Stomach (tissue), 9 donors: Measurements from ENCODE around the gene PHTF2. TPM values are rescaled to one million over a fixed set of nuclear protein-coding genes. Genes with fewer than 3 reads are reported as not detected.

Source experiments
- DNase-seq, 2 donors: peaks; one replicate each; pipeline versions ENCODE4 v3.0.0 to v3.0.0-alpha.2; 2013 to 2019
- H3K27ac ChIP-seq, 5 donors: fragments of 200-600 bp in 4 of 5; sonication (generic) in 4 of 5; one replicate each; pipeline ENCODE4 v1.5.1; 2013 to 2019; ENCODE audit warnings: mild to moderate bottlenecking in 1 of 5, moderate library complexity in 1 of 5
- H3K27me3 ChIP-seq, 3 donors: fragments of 200-600 bp; sonication (generic); one replicate each; pipeline ENCODE4 v1.5.1; 2017 to 2019; ENCODE audit warnings: mixed run types in 1 of 3
- H3K36me3 ChIP-seq, 4 donors: fragments of 200-600 bp; sonication (generic); 1 replicate in 3 of 4; 2 replicates in 1 of 4; pipeline ENCODE4 v1.5.1; 2016 to 2019
- H3K4me1 ChIP-seq, 4 donors: fragments of 200-600 bp; sonication (generic); one replicate each; pipeline ENCODE4 v1.5.1; 2016 to 2019
- H3K4me3 ChIP-seq, 4 donors: fragments of 200-600 bp; sonication (generic) in 3 of 4; one replicate each; pipeline ENCODE4 v1.5.1; 2016 to 2019; ENCODE audit warnings: mild to moderate bottlenecking in 1 of 4
- H3K9me3 ChIP-seq, 4 donors: fragments of 200-600 bp; sonication (generic); one replicate each; pipeline ENCODE4 v1.5.1; 2016 to 2019
- CTCF ChIP-seq, 7 experiments: fragments of 450-650 bp in 4 of 7; fragments of 200-600 bp in 3 of 7; sonication (generic) in 3 of 7; IDR thresholded peaks; one replicate each; pipeline ENCODE4 v1.5.1; 2016 to 2019; ENCODE audit warnings: antibody characterized with exemption in 7 of 7, control low read depth in 2 of 7, mild to moderate bottlenecking in 1 of 7
- EP300 ChIP-seq: sonication (generic); formaldehyde crosslinking; IDR thresholded peaks from one replicate; pipeline ENCODE4 v1.6.1; 2017; ENCODE audit warnings: antibody characterized with exemption
- POLR2A ChIP-seq, 4 donors: fragments of 450-650 bp; IDR thresholded peaks; one replicate each; pipeline ENCODE4 v1.6.1; 2016; ENCODE audit warnings: antibody characterized with exemption in 4 of 4, control low read depth in 2 of 4, mild to moderate bottlenecking in 1 of 4, moderate library complexity in 1 of 4
- POLR2AphosphoS5 ChIP-seq, 3 donors: sonication (generic); formaldehyde crosslinking; IDR thresholded peaks; one replicate each; pipeline ENCODE4 v1.6.1; 2016; ENCODE audit warnings: antibody characterized with exemption in 3 of 3
- WGBS, 5 donors: extraction: QIAGEN DNeasy Blood & Tissue Kit in 3 of 5; methylation state at CpG; one replicate each; pipeline versions ENCODE4 v1.1.5 to v1.1.7; 2013 to 2018; 5-methylcytosine and 5-hydroxymethylcytosine counted together
- intact Hi-C: fragments of 100-400 bp; cut with DNase I; formaldehyde crosslinking; loops from one replicate; pipeline ENCODE4 v1.15.1; 2023; ENCODE audit warnings: low total_unique reads
- polyA plus RNA-seq, 3 donors: library from polyadenylated mRNA; stranded (reverse); fragments of 200-250 nt; gene quantifications; one replicate each; pipeline ENCODE4 v1.2.3, GENCODE V29; 2013
- total RNA-seq, 5 donors: library from RNA; depleted of rRNA; stranded (reverse); fragments of >200 nt; gene quantifications; one replicate each; pipeline versions ENCODE4 v1.1.0 to v1.2.3, GENCODE V29; 2014 to 2016
- donor health status: healthy with polysubstance abuse.
- donor health status: Bipolar disorder and iron deficiency.
- donor health status: healthy.

The PHTF2 gene
- total and polyA plus RNA-seq, 8 donors, result 2.0 to 42.9 (median 12.5) TPM

GRCh38 chr7:77843194-77843593 lies 44.6 kb downstream of the PHTF2 start:
- TF ChIP-seq POLR2AphosphoS5 (IDR thresholded peaks at IDR 0.05) (no peak), CTCF (IDR thresholded peaks at IDR 0.05) (no peak), POLR2A (IDR thresholded peaks at IDR 0.05) (no peak), EP300 (no peak)
- peaks cover 0 to 4% (median 0%) of the 10 kb centered on the region in 4 donors for H3K36me3 ChIP-seq
- no peak overlapping the region for H3K4me3 ChIP-seq
- H3K9me3 ChIP-seq, result no peaks in the 10 kb centered on the region
- 90 to 100% (median 93%) methylated on average over 2 of the region's 2 CpGs for WGBS, 5 donors
- H3K27me3 ChIP-seq, result no peaks in the 10 kb centered on the region
- intact Hi-C loops, result no loop called here
- H3K27ac ChIP-seq, result no peak overlapping the region
- no peak for DNase-seq
- H3K4me1 ChIP-seq, result peaks cover 0 to under 1% (median 0%) of the 10 kb centered on the region in 4 donors

- Histone ChIP-seq H3K27ac (no peak overlapping the region), H3K4me1 (no peaks in the 10 kb centered on the region), H3K9me3 (no peaks in the 10 kb centered on the region), H3K36me3 (peaks cover 0 to 7% (median 0%) of the 10 kb centered on the region in 4 donors), H3K27me3 (no peaks in the 10 kb centered on the region), H3K4me3 (no peak overlapping the region)
- TF ChIP-seq EP300, result no peak
- no peak for TF ChIP-seq POLR2A (IDR thresholded peaks at IDR 0.05)
- no peak for TF ChIP-seq CTCF (IDR thresholded peaks at IDR 0.05)
- no peak for TF ChIP-seq POLR2AphosphoS5 (IDR thresholded peaks at IDR 0.05)
- DNase-seq, result no peak
- WGBS, 5 donors, result 84 to 95% (median 90%) methylated on average over 2 to 8 of the region's 8 CpGs
- intact Hi-C loops, result no loop called here
These were observed 47.9 kb downstream of the PHTF2 start for GRCh38 chr7:77846317-77847092.

- Histone ChIP-seq H3K36me3 (peaks cover 0 to 10% (median 8%) of the 10 kb centered on the region in 4 donors), H3K4me3 (no peak overlapping the region), H3K9me3 (no peaks in the 10 kb centered on the region), H3K27me3 (no peaks in the 10 kb centered on the region), H3K4me1 (peaks cover 0 to 16% (median 6%) of the 10 kb centered on the region in 4 donors), H3K27ac (no peak overlapping the region)
- 42 to 71% (median 54%) methylated on average over 6 to 7 of the region's 7 CpGs for WGBS, 5 donors
- intact Hi-C loops, result no loop called here
- DNase-seq, result peak in 1 of 2 donors; percentile 66
- TF ChIP-seq CTCF (IDR thresholded peaks at IDR 0.05), result no peak
- TF ChIP-seq EP300, result no peak
- no peak for TF ChIP-seq POLR2AphosphoS5 (IDR thresholded peaks at IDR 0.05)
- no peak for TF ChIP-seq POLR2A (IDR thresholded peaks at IDR 0.05)
These were observed 57.0 kb downstream of the PHTF2 start for GRCh38 chr7:77855371-77856083.

GRCh38 chr7:77858278-77858677 lies 59.7 kb downstream of the PHTF2 start:
- H3K9me3 ChIP-seq, result no peaks in the 10 kb centered on the region
- peaks cover 0 to 10% (median 8%) of the 10 kb centered on the region in 4 donors for H3K36me3 ChIP-seq
- WGBS, 5 donors, result 50 to 69% (median 61%) methylated on average over 2 of the region's 2 CpGs
- no peak for DNase-seq
- H3K27me3 ChIP-seq, result no peaks in the 10 kb centered on the region
- no peak overlapping the region for H3K27ac ChIP-seq
- intact Hi-C loops, result no loop called here
- peaks cover 0 to 19% (median 6%) of the 10 kb centered on the region in 4 donors for H3K4me1 ChIP-seq
- TF ChIP-seq POLR2AphosphoS5 (IDR thresholded peaks at IDR 0.05) (no peak), CTCF (IDR thresholded peaks at IDR 0.05) (no peak), POLR2A (IDR thresholded peaks at IDR 0.05) (no peak), EP300 (no peak)
- no peak overlapping the region for H3K4me3 ChIP-seq
